22Rv1 (cell line): ENCODE data around the gene HCST.

Source experiments
- ZFX ChIP-seq: fragments of 450-650 bp; IDR thresholded peaks from 2 replicates; pipeline ENCODE4 v1.6.1; 2017; ENCODE audit warnings: antibody characterized with exemption, borderline replicate concordance
- TF ChIP-seq, protein P1 (sequence below): fragments of 450-650 bp; IDR thresholded peaks from 2 replicates; pipeline ENCODE4 v1.5.1; 2017; ENCODE audit warnings: mild to moderate bottlenecking

DNA sequence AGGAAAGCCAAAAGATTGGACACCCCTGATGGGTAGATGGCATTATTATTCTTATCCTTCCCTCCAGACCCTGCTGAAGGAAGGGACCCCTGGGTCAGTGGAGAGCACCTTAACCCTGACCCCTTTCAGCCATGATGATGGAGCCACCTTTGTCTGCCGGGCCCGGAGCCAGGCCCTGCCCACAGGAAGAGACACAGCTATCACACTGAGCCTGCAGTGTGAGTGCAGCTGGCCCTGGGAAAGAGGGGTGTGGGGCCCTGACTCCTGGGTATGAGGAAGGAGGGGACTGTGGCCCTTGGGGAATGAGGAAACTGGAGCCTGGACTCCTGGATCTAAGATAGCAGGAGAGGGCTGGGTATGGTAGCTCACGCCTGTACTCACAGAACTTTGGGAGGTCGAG, 42.9 kb upstream of the HCST start:
- TF ChIP-seq, protein P1, sequence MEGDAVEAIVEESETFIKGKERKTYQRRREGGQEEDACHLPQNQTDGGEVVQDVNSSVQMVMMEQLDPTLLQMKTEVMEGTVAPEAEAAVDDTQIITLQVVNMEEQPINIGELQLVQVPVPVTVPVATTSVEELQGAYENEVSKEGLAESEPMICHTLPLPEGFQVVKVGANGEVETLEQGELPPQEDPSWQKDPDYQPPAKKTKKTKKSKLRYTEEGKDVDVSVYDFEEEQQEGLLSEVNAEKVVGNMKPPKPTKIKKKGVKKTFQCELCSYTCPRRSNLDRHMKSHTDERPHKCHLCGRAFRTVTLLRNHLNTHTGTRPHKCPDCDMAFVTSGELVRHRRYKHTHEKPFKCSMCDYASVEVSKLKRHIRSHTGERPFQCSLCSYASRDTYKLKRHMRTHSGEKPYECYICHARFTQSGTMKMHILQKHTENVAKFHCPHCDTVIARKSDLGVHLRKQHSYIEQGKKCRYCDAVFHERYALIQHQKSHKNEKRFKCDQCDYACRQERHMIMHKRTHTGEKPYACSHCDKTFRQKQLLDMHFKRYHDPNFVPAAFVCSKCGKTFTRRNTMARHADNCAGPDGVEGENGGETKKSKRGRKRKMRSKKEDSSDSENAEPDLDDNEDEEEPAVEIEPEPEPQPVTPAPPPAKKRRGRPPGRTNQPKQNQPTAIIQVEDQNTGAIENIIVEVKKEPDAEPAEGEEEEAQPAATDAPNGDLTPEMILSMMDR: no peak
- no peak for TF ChIP-seq ZFX
